K562 (cell line): ENCODE results near the gene WDFY2. TPM values are rescaled to one million over a fixed set of nuclear protein-coding genes. Genes with fewer than 3 reads are reported as not detected.

Source experiments
- ARID4B ChIP-seq: sonication (generic); formaldehyde crosslinking; IDR thresholded peaks from 2 replicates; pipeline ENCODE4 v1.8.0; 2022; ENCODE audit warnings: mild to moderate bottlenecking, missing genetic modification reagents
- ARNT ChIP-seq, 2 experiments: fragments of 450-650 bp; IDR thresholded peaks; 2 replicates each; pipeline ENCODE4 v1.6.1; 2016; ENCODE audit warnings: mild to moderate bottlenecking in 1 of 2
- CC2D1A ChIP-seq: fragments of 450-650 bp; IDR thresholded peaks from 2 replicates; pipeline ENCODE4 v1.6.1; 2017; ENCODE audit warnings: mild to moderate bottlenecking
- CTBP1 ChIP-seq: fragments of 450-650 bp; IDR thresholded peaks from 2 replicates; pipeline ENCODE4 v1.6.1; 2016; ENCODE audit warnings: borderline replicate concordance
- DDX20 ChIP-seq: fragments of 450-650 bp; IDR thresholded peaks from 2 replicates; pipeline ENCODE4 v1.6.1; 2016; ENCODE audit warnings: missing genetic modification characterization, low read depth, mild to moderate bottlenecking, missing compliant biosample characterization, moderate library complexity
- HDAC3 ChIP-seq: fragments of 450-650 bp; IDR thresholded peaks from 2 replicates; pipeline ENCODE4 v1.6.1; 2018; ENCODE audit warnings: borderline replicate concordance, mild to moderate bottlenecking, moderate library complexity; ENCODE audit not compliant: partially characterized antibody
- HMG20B ChIP-seq: fragments of 250-450 bp; sonication (Bioruptor Pico); IDR thresholded peaks from 2 replicates; pipeline ENCODE4 v1.5.0; 2021; ENCODE audit warnings: mild to moderate bottlenecking
- ILF3 ChIP-seq: fragments of 450-650 bp; IDR thresholded peaks from 2 replicates; pipeline ENCODE4 v1.6.1; 2018; ENCODE audit warnings: antibody characterized with exemption, mild to moderate bottlenecking, moderate library complexity, borderline replicate concordance
- IRF1 ChIP-seq: sonication (generic); formaldehyde crosslinking; IDR thresholded peaks from 2 replicates; pipeline ENCODE4 v1.8.0; 2022; ENCODE audit warnings: missing genetic modification reagents, mild to moderate bottlenecking, borderline replicate concordance
- NR2C2 ChIP-seq, 2 experiments: fragments of 200-800 bp in 1 of 2; sonication (Bioruptor generic) in 1 of 2; sonication (generic) in 1 of 2; formaldehyde crosslinking in 1 of 2; IDR thresholded peaks; 2 replicates each; pipeline versions ENCODE4 v1.6.1 to v1.8.0; 2016 to 2022; ENCODE audit warnings: mild to moderate bottlenecking in 1 of 2, missing compliant biosample characterization in 1 of 2, missing genetic modification characterization in 1 of 2, missing genetic modification reagents in 1 of 2
- PCBP1 ChIP-seq: fragments of 200-400 bp; formaldehyde crosslinking; IDR thresholded peaks from 2 replicates; pipeline ENCODE4 v1.6.1; 2018; ENCODE audit warnings: mild to moderate bottlenecking, low read depth, low read length; ENCODE audit not compliant: poor library complexity, severe bottlenecking
- PML ChIP-seq: IDR thresholded peaks from 2 replicates; pipeline ENCODE4 v1.6.1; 2012; ENCODE audit warnings: low read length, inconsistent platforms
- SMAD4 ChIP-seq: fragments of 250-450 bp; sonication (Bioruptor Pico); conservative IDR thresholded peaks from 2 replicates; pipeline ENCODE4 v1.8.0; 2021; ENCODE audit warnings: inconsistent platforms, mild to moderate bottlenecking, moderate library complexity
- SNRNP70 ChIP-seq: fragments of 200-400 bp; formaldehyde crosslinking; optimal IDR thresholded peaks from 2 replicates; pipeline ENCODE3; 2017; ENCODE audit warnings: low read depth, low read length
- SOX6 ChIP-seq: fragments of 450-650 bp; IDR thresholded peaks from 2 replicates; pipeline ENCODE4 v1.6.1; 2014; ENCODE audit warnings: mild to moderate bottlenecking
- SP1 ChIP-seq: sonication (generic); formaldehyde crosslinking; IDR thresholded peaks from 2 replicates; pipeline ENCODE4 v1.8.1; 2022; ENCODE audit warnings: mild to moderate bottlenecking, missing genetic modification reagents
- TAF9B ChIP-seq: fragments of 450-650 bp; IDR thresholded peaks from 2 replicates; pipeline ENCODE4 v1.6.1; 2018; ENCODE audit warnings: mild to moderate bottlenecking; ENCODE audit not compliant: partially characterized antibody
- ZNF24 ChIP-seq: fragments of 450-650 bp; IDR thresholded peaks from 2 replicates; pipeline ENCODE4 v1.6.1; 2016
- ZNF324 ChIP-seq: fragments of 250-450 bp; sonication (Bioruptor Pico); IDR thresholded peaks from 2 replicates; pipeline ENCODE4 v1.4.0; 2020; ENCODE audit warnings: mild to moderate bottlenecking
- ZNF507 ChIP-seq: conservative IDR thresholded peaks from 2 replicates; pipeline ENCODE4 v1.6.1; 2017; ENCODE audit warnings: missing genetic modification characterization, missing compliant biosample characterization
- ZNF583 ChIP-seq: fragments of 250-450 bp; sonication (Bioruptor Pico); IDR thresholded peaks from 2 replicates; pipeline ENCODE4 v1.4.0; 2020
- ZNF76 ChIP-seq: fragments of 250-450 bp; sonication (Bioruptor Pico); IDR thresholded peaks from 2 replicates; pipeline ENCODE4 v1.4.0; 2020; ENCODE audit warnings: mild to moderate bottlenecking, moderate library complexity, borderline replicate concordance
- ZZZ3 ChIP-seq: fragments of 450-650 bp; IDR thresholded peaks from 2 replicates; pipeline ENCODE4 v1.6.1; 2016; ENCODE audit warnings: antibody characterized with exemption, mild to moderate bottlenecking, moderate library complexity
- polyA plus RNA-seq, 8 experiments: library from polyadenylated mRNA; depleted of rRNA in 4 of 8; stranded (reverse) in 5 of 8; unstranded in 3 of 8; fragments of >200 nt; fragmentation: Nextera tagmentation in 2 of 8; fragmentation: Illumina TruSeq in 1 of 8; extraction: Ambion mirVana in 2 of 8; extraction: Trizol in 1 of 8; gene quantifications; 2 replicates each; pipeline versions ENCODE4 v1.2.1 to v1.2.3, GENCODE V29; 2011 to 2014; ENCODE audit warnings: inconsistent platforms in 1 of 8, missing spikeins in 1 of 8
- total RNA-seq, 7 experiments: library from RNA; depleted of rRNA in 6 of 7; stranded (reverse); fragments of >200 nt in 6 of 7; fragmentation: Illumina TruSeq in 2 of 7; extraction: Trizol in 2 of 7; gene quantifications; 2 replicates each; pipeline versions ENCODE4 v1.2.1 to v1.2.3, GENCODE V29; 2011 to 2021; ENCODE audit warnings: low replicate concordance in 1 of 7
- TF ChIP-seq, protein P1 (sequence below): fragments of 250-450 bp; sonication (Bioruptor Pico); IDR thresholded peaks from 2 replicates; pipeline ENCODE4 v1.8.0; 2022; ENCODE audit warnings: moderate library complexity, mild to moderate bottlenecking, inconsistent platforms

WDFY2 gene
- total and polyA plus RNA-seq, 9 of the 15 experiments (the other 6 are each of a cell fraction or from before 2014, with no cell fraction given), result 0.66 to 6.4 (median 4.4) TPM

GRCh38 chr13:51590971-51591627 is 6.8 kb downstream of the WDFY2 start (continued):
- TF ChIP-seq ZNF24 (0 out of 2 replicates have a peak, but pooled peaks have one; percentile 53), HDAC3 (peak; percentile 74), PCBP1 (no peak), ILF3 (no peak), DDX20 (no peak), IRF1 (CRISPR knock-in tag) (no peak), ARID4B (no peak), TAF9B (peak; percentile 38), ZNF583 (CRISPR knock-in tag) (no peak), HMG20B (CRISPR knock-in tag) (no peak), ZNF324 (CRISPR knock-in tag) (no peak), ARNT (IDR thresholded peaks at IDR 0.05) (peak in 1 of 2 experiments; percentile 94; a peak in 2 of 4 replicates), SP1 (CRISPR knock-in tag) (peak; percentile 50; the same call in 1 of the 2 replicates), NR2C2 (CRISPR knock-in tag; IDR thresholded peaks at IDR 0.05) (0 out of 2 replicates have a peak, but pooled peaks have one; percentile 26), NR2C2 (tag; IDR thresholded peaks at IDR 0.05) (peak; percentile 30; the same call in 1 of the 2 replicates), SMAD4 (CRISPR knock-in tag) (peak; percentile 46), CC2D1A (peak; percentile 34; the same call in 1 of the 2 replicates), ZNF507 (no peak), SNRNP70 (no peak), ZZZ3 (no peak), CTBP1 (peak; percentile 94), ZNF76 (CRISPR knock-in tag) (no peak), PML (peak; percentile 76), SOX6 (peak; percentile 77)
- TF ChIP-seq, protein P1, sequence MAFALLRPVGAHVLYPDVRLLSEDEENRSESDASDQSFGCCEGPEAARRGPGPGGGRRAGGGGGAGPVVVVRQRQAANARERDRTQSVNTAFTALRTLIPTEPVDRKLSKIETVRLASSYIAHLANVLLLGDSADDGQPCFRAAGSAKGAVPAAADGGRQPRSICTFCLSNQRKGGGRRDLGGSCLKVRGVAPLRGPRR (CRISPR knock-in tag), result no peak
